ENCODE data around the gene UBE2V1.

UBE2V1 gene

DNA sequence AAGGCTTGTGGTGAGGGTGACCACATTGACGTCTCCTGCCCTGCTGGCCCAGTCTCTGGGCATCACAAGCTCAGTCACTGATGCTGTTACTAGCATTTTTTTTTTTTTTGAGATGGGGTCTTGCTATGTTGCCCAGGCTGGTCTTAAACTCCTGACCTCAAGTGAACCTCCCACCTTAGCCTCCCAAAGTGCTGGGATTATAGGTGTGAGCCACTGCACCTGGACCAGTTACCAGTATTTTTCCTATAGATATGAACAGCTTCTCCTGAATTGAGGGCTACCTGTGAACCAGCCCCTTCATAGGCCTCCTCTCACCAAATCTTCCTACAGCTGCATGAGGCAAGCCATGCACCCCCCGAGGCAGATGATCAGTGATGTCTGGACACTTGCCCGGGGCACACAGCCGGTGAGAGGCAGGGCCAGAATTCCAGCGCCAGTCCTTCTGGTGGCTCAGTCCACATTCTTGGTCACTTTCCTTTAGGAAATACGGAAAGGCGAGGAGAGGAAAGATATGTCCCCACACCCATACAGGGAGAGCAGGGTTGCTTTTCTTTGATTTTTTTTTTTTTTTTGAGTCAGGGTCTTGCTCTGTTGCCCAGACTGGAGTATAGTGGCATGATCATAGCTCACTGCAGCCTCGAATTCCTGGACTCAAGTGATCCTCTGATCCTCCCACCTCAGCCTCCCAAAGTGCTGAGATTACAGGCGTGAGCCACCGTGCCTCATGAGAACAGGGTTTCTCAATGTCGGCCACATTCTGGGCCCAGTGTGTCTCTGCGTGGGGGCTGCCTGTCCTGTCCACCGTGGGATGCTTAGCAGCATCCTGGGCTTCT is 50.7 kb downstream of the UBE2V1 start:
- DNase-seq (ENCODE audit: low read depth) = no peak

DNA sequence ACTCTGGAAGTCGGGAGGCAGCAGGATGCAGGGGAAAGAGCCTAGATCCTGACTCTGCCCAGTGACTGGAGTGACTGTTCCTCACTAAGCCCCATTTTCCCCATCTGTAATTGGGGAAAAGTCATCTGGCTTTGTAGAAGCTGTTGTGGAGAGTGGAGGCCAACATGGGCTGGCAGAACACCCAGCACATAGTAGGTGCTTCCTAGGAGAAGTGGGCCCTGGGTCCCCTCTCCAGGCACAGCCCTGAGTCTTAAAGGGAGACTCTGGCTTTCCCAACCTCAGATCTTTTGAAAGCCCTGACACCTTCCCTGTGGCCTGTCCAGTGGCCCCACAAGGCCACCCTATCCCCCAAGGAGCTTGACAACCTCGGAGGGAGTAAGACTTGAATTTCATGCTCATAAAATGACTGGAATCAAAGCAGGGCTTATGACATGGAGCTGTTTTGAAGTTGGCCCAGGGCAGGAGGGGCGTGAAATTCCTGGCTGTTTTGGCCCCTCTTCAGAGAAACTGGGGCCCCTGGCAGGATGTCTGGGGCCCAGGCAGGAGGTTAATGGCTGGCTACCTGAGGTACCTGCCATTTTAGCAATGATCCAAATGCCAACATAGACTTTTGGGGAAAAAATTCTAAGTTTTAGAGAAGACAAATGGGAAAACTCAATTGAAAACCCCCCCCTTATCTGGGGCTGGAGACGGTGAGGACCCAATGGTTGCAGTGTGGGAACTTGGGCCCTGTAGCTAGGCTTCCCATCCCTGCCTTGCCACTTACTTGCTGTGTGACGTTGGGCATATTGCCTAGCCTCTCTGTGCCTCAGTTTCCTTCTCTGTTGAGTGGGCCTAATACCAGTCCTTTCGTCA is 51.6 kb downstream of the UBE2V1 start:
- no peak for DNase-seq (ENCODE audit: low read depth)

DNA sequence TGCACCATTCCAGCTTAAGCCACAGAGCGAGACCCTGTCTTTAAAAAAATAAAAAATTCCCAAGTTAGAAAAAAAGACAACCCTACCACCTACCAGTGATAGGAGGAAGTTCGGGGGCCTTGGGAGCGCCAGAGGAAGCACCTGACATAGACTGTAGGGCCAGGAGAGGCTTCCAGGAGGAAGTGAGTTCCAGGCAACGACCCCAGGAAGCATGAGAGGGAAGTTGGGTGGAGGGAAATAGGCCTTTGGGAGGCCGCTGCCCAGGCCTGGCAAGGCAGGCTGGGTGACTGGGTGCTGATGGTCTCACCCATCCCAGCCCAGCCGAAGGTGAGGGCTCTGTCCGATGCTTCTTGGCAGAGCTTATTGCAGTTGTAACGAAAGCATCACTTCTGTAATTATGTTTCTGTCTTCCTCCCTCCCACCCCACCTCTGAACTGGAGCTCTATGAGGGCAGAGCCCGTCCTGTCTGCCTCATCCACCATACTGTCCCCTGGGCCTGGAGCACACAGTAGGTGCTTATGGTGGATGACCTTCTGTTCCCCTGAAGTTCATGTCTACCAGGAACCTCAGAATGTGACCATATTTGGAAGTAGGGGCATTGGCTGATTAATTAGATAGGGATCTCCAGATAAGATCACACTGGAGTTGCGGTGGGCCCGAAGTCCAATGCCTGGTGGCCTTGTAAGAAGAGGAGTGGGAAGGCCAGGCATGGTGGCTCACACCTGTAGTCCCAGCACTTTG is 54.1 kb downstream of the UBE2V1 start:
- no peak for DNase-seq (ENCODE audit: low read depth)

DNA sequence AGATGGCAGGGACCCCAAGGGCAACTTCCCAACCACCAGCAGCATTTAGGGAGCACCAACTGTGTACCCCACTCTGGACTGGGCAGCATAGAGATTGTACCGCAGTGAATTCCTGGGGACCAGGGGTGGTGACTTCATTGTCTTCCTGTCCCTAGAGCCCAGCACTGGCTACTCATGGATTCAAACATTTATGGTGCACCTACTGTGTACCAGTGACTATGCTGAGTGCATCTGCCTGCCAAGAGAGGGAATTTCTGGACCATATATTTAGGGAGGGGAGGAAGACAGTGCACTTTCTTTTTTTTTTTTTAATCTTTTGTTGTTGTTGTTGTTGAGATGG is 55.3 kb downstream of the UBE2V1 start:
- DNase-seq (ENCODE audit: low read depth) = no peak

DNA sequence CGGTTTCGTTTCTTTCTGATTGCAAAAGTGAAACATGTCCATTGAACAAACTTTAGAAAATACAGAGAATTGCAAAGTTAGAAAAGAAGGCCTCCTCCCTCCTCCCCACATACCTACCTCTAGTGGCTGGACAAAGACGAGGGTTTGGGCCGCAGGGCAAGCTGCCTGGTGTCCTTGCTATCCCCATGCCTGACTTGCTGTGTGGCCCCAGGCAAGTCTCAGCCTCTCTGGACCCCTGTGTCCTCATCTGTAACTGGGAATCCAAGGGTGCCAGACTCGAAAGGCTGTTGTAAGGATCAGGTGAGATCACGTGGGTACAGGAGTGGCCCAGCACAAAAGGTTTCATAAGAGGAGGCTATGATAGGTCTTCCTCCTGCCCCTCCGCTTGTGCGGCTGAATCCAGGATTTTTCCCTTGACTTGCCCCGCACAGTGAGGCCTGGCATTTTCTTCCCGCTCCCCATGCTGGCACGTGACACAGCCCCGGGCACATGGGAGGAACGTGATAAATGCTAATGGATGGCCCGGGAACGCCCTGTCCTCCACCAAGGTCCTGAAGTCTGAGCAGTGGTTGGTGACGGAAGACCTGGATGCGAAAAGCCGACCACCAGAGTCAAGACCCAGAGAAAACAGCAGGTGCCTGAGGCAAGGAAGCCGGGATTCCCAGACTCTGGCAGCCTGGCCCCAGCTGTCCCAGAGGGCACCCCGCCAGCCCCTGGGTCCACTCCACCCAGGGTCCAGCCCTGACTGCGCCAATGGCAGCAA is 55.8 kb downstream of the UBE2V1 start:
- DNase-seq (ENCODE audit: low read depth) = no peak

DNA sequence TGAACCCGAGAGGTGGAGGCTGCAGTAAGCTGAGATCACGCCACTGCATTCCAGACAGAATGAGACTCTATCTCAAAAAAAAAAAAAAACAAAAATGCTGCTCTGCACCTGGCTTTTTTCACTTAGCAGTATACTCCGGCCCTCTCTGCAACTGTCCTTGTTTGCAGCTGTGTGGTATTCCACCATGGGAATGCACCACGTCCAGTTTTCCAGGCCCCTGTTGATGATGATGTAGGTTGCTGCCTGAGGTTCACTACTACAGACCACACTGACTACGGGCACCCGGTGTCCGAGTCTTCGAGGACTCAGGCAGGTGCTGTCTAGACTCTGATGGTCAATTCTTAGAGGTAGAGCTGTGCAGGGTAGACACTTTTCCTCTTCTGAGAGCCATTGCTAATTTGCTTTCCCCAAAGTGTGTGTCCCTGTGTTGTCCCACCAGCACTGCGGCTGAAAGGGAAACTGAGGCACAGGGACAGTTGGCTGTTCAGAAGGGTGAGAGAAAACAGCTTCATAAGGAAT is 56.5 kb downstream of the UBE2V1 start:
- DNase-seq (ENCODE audit: low read depth) = no peak

DNA sequence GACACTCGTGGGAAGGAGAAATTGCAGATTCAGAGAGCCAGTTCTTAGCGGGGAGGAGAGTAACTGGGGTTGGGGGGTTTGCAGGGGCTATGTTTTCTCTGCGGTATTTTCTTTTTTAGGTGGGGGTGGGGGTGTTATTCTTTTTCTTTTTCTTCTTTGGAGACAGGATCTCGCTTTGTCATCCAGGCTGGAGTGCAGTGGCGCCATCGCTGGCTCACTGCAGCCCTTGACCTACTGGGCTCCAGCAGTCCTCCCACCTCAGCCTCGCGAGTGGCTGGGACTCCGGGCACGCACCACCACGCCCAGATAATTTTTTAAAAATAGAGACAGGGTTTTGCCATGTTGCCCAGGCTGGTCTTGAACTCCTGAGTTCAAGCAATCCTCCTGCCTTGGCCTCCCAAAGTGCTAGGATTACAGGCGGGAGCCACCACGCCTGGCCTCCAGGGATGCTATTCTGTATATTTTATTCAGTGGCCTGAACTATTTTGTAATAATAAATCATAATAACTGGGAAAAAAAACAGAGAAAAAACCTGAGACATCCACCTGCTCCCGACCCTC is 57.3 kb downstream of the UBE2V1 start:
- DNase-seq (ENCODE audit: low read depth) = no peak

DNA sequence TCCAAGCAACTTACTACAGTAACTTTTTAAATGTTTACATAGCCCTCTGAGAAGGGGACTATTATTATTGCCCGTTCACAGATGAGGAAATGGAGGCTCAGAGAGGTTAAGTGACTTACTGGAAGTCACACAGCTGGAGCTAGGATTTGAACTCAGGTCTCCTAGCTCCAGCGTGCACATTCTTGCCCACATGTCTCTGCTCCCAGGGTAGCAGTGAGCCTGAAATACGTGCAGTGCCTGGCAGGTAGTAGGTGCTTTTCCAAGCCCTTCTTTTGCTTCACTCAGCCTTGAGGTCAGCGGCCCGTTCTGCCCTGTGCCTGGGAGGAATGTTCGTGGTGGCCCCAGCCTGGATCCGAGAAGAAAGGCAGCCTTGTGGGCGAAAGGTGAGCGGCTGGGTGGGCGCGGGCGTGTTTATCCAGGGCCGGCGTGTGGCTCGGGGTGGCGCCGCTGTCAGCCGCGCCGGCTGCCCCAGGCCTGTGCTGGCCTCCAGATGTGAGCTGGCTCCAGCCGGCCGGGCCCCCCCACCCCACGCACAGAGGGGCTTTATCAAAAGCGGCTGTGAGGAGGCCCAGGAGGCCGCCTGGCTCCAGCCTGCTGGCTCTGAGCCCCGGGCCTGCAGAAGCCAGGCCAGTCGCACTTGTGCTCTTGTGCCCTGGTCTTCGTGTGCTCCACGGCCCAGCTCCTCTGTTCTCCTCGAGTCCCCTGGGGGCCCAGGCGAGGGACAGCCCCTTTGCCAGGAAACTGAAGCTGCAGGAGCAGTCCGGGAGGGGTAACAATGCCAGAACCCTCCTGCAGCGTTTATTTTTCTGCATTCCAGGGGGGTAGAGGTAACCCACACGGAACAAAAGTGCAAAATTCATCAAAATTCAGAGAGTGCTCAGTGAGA is 58.1 kb downstream of the UBE2V1 start:
- DNase-seq (ENCODE audit: low read depth) = no peak

DNA sequence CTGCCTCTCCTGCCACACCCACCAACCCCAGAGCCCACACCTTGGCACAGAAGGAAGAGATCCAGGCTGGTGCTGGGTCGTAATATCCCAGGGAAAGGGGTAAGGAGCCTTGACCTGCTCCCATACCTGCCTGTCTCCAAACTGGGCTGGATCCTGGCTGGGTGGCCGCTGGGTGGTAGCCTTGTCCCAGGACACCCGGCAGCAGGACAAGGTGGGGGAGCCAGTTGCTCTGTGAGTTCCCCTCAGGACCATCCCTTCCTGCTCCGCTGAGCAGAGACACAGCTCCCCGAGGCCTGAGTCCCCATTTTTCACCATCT is 58.8 kb downstream of the UBE2V1 start:
- no peak for DNase-seq (ENCODE audit: low read depth)

DNA sequence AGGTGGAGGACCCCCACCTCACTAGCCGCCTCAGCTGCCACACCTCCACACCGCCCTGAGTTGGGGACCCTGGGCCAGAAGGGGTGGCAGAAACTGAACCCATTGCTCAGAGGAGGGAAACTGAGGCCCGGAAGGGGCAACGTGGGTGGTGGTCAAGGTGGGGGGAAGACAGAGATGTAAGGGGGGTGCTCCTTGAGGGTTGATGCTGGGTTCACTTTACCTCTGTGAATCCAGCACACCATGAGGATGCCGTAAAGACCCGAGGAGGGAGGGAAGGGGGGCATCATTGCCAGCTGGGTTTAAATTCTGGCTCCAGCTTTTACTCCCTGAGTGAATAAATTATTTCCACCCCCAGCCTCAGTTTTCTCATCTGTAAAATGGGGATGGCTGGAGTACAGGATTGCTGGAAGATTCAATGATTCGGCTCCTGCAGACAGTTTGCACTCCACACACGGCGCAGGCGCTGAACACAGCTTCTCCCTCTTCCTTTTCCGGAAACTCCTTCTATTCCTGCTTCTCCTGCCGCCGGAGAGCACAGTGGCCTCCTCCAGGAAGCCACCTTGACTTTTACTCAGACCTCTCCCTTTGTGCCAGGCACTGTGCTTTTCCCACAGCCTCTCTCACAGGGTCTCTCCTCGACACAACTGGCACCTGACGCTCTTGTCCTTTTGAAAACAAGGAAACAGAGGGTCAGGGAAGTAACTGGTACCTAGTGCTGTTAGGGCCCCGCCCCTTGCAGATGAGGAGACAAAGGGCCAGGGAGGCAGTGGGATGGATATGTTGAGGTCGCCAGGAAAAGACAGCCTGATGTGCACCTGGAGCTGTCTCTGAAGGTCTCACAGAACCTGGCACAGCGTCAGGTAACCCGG is 59.4 kb downstream of the UBE2V1 start:
- no peak for DNase-seq (ENCODE audit: low read depth)

DNA sequence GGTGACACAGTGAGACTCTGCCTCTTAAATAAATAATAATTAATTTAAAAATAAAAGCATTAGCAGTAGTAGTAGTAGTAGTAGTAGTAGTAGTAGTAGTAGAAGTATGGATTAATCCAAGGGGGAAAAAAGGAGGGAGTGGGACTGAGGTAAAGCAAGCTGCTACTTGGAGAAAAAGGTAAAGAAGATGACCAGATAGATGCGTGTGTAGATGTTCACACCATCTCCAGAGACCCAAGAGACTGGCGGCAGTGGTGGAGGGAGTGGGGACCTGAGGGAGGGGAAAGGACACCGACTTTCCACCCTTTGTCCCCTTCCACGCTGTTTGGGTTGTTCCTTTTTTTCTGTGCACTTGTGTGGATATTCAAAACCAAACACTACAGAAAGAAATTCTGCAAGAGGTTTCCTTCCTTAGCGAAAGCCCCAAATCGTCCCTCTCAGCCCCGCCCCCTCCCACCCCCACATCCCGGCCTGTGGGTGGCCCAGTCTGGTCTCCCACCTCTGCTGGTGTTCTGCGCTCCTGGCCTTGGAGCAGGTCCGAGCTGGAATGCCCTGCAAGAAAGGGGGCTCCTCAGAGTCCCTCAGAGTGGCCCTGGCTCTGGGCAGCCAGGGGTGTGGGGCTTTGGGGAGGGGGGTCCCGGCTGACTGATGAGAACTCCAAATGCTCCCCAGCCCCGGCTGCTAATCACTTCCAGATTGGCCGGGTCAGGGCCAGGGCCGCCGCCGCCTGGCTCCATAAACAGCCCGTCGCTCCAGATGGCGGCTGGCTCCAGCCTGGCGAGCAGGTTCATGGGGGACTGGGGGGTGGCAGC is 60.2 kb downstream of the UBE2V1 start:
- no peak for DNase-seq (ENCODE audit: low read depth)

DNA sequence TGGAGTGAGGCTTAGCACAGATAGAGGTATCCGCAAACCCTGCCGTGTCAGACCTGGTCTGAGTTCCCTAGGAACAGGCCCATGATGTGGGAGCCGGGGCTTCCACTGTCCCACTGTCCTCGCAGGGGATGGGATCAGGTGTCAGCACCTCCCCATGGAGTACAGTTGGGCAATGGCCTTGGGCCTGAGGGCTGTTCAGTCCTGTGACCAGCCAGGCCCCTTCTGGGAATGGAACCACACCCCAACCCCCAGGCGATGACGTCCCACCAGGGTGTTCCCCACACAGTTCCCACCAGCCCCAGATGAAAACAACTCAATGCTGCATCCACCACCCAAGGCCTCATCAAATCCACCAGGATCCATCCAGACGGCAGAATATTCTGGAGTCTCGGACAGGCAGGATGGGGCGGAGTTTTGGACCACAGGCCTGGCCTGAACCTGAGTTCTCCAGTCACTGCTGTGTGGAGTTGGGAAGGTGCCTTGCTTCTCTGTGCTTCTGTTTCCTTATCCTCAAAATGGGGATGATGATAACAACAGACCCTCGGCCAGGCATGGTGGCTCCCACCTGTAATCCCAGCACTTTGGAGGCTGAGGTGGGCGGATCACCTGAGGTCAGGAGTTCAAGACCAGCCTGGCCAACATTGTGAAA is 62.2 kb downstream of the UBE2V1 start:
- DNase-seq (ENCODE audit: low read depth) = no peak

DNA sequence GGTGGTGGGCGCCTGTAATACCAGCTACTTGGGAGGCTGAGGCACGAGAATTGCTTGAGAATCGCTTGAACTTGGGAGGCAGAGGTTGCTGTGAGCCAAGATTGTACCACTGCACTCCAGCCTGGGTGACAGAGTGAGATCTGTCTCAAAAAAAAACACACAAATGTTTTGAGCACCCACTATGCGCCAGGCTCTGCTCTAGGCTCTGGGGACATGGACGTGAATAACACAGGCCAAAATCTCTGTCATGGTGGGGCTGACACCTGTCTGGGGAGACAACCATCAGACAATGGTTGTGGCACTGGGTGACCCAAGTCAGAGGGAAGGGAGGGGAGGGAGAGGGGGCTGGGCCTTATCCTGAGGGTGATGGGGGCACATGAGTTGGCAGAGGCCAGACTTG is 62.7 kb downstream of the UBE2V1 start:
- DNase-seq (ENCODE audit: low read depth) = no peak

DNA sequence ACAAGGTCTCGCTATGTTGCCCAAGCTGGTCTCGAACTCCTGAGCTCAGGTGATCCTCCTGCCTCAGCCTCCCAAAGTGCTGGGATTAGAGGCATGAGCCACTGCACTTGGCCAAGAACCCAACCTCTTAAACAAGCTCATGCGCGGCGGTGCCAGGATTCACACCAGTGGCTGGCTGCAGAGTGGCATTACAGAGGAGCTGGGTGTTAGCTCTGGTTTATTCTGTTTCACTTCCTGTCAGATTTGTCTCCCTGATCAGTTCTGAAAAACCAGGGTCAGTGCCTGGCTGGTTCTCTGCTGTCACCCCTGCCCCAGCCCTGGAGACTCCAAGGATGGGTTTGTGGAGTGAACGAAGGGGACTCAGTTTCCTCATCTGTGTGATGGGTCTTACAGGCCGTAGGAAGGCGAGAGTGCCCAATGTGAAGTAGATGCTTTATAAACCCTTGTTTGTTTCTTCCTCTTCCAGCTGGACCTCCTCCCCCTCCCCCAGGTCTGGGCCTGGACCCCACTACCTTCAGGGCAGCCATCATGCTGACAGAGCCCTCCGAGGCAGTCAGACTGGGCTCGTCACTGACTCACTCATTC is 63.4 kb downstream of the UBE2V1 start:
- no peak for DNase-seq (ENCODE audit: low read depth)

DNA sequence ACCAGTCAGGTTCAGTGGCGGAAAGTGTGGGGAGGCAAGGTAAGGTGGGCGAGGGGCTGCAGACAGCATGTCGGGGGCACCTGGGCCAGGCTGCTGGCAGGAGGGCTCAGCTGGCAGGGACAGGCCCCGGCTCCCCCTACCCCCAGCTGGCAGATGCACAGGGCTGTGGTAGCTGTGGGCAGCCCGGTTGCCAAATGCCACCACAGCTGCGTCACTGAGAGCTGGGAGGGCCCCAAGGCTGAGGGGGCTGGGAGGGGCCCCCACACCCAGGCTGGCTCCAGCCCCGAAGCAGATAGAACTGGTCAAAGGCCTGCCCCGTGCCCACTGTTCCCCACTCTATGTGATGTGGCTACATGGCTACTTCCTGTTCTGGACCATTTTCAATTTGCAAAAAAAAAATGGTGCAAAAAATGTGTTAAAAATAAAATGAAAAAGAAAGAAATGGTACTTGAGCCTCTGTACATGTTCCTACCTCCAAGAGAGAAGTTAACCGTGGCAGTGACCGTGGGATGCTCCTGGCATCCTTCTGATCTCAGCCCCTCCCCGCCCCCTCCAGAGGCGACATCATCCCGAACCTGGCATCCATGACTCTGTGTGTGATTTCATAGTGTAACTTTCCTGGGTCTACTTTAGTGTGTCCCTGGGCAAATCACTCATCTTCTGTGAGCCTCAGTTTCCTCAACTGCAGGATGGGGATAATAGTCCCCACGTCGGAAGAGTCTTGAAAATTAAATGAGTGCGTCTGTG is 64.4 kb downstream of the UBE2V1 start:
- no peak for DNase-seq (ENCODE audit: low read depth)

DNA sequence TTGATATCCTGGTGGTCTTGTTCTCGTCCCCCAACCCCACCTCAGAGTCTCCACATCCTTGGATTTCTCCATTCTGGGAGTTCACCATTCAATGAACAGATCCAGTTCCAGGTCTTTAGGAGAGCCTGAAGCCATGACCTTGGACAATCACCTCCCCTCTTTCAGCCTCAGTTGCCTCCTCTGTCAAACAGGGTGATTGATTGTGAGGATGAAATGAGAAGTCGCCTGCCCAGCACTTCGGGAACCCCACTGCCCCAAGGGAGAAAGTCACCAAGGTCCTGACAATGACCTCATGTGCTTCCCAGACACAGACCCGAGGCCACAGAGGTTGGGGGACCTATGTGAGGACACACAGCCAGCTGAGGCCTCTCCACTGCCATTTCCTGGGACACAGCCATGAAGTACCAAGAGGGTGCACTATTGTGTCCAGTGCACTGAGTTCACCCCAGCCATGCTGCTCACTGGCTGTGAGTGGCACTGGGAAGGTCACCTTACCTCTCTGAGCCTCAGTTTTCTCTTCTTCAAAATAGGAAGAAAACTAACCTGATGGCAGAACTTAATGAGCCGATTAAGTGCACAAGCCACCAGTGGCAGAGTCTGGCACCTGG is 68.5 kb downstream of the UBE2V1 start:
- no peak for DNase-seq (ENCODE audit: low read depth)
